ENCODE measurements around the gene ZNF536. TPM values are rescaled to one million over a fixed set of nuclear protein-coding genes. Genes with fewer than 3 reads are reported as not detected.

ZNF536 gene
- total RNA-seq, 1 experiment from 2014 or later: 0.05 TPM

DNA sequence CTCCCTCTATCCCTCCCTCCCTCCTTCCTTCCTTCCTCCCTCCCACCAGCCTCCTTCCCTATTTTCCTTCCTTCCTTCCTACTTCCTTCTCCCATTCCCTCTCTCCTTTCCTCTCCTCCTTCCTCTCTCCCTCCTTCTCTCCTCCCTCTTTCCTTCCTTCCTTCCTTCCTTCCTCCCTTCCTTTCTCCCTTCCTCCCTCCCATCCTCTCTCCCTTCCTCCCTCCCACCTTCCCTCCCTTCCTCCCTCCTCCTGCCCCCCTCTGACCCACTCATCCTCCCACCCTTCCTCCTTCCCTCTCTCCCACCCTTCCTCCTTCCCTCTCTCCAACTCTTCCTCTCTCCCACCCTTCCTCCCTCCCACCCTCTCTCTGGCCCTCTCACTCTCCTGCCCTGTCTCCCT is 132.1 kb downstream of the ZNF536 start:
- ChIA-PET CTCF (no interaction called here), POLR2A (no interaction called here)
- TF ChIP-seq, protein P1, sequence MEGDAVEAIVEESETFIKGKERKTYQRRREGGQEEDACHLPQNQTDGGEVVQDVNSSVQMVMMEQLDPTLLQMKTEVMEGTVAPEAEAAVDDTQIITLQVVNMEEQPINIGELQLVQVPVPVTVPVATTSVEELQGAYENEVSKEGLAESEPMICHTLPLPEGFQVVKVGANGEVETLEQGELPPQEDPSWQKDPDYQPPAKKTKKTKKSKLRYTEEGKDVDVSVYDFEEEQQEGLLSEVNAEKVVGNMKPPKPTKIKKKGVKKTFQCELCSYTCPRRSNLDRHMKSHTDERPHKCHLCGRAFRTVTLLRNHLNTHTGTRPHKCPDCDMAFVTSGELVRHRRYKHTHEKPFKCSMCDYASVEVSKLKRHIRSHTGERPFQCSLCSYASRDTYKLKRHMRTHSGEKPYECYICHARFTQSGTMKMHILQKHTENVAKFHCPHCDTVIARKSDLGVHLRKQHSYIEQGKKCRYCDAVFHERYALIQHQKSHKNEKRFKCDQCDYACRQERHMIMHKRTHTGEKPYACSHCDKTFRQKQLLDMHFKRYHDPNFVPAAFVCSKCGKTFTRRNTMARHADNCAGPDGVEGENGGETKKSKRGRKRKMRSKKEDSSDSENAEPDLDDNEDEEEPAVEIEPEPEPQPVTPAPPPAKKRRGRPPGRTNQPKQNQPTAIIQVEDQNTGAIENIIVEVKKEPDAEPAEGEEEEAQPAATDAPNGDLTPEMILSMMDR (IDR thresholded peaks at IDR 0.05): no peak
- TF ChIP-seq, protein P2, sequence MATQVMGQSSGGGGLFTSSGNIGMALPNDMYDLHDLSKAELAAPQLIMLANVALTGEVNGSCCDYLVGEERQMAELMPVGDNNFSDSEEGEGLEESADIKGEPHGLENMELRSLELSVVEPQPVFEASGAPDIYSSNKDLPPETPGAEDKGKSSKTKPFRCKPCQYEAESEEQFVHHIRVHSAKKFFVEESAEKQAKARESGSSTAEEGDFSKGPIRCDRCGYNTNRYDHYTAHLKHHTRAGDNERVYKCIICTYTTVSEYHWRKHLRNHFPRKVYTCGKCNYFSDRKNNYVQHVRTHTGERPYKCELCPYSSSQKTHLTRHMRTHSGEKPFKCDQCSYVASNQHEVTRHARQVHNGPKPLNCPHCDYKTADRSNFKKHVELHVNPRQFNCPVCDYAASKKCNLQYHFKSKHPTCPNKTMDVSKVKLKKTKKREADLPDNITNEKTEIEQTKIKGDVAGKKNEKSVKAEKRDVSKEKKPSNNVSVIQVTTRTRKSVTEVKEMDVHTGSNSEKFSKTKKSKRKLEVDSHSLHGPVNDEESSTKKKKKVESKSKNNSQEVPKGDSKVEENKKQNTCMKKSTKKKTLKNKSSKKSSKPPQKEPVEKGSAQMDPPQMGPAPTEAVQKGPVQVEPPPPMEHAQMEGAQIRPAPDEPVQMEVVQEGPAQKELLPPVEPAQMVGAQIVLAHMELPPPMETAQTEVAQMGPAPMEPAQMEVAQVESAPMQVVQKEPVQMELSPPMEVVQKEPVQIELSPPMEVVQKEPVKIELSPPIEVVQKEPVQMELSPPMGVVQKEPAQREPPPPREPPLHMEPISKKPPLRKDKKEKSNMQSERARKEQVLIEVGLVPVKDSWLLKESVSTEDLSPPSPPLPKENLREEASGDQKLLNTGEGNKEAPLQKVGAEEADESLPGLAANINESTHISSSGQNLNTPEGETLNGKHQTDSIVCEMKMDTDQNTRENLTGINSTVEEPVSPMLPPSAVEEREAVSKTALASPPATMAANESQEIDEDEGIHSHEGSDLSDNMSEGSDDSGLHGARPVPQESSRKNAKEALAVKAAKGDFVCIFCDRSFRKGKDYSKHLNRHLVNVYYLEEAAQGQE (IDR thresholded peaks at IDR 0.05; ENCODE audit: insufficient read depth in 1 of 2, low read depth in 2 of 2, low read length in 1 of 2): no peak
- TF ChIP-seq TCF7L2 (IDR thresholded peaks at IDR 0.05; ENCODE audit: low read depth, low read length): no peak
- no peak for TF ChIP-seq POLR2AphosphoS5 (IDR thresholded peaks at IDR 0.05; ENCODE audit: low read depth, low read length)
- TF ChIP-seq SIN3A (IDR thresholded peaks at IDR 0.05; ENCODE audit: borderline replicate concordance, insufficient read depth, low read depth, low read length): no peak
- H3K27me3 ChIP-seq (ENCODE audit: control insufficient read depth, insufficient read depth, low read length): peaks cover 17% of the 10 kb centered on the region
- no peaks in the 10 kb centered on the region for H3K4me1 ChIP-seq (ENCODE audit: control insufficient read depth, insufficient read depth, low read length)
- no peak overlapping the region for H3K4me3 ChIP-seq (ENCODE audit: low read depth in 2 of 2, low read length in 2 of 2)
- H3K27ac ChIP-seq (ENCODE audit: low read length): no peak overlapping the region
- no peaks in the 10 kb centered on the region; the same call in 1 of the 2 replicates for H3K36me3 ChIP-seq (ENCODE audit: control insufficient read depth, insufficient read depth, low read length)
- no peak for ATAC-seq
- no peaks in the 10 kb centered on the region for H3K9me3 ChIP-seq (ENCODE audit: control insufficient read depth, insufficient read depth, low read depth, low read length)
- no TSS peak for BruUV-seq (replicated peaks)
- DNase-seq (ENCODE audit: low read depth, low spot score): no peak
- intact Hi-C loops (cut with micrococcal nuclease; ENCODE audit: unreplicated experiment): no loop called here
- in situ Hi-C loops (cut with HindIII; ENCODE audit: low pct_unique_long_range_greater_than_20kb, low sequenced_read_pairs): no loop called here

DNA sequence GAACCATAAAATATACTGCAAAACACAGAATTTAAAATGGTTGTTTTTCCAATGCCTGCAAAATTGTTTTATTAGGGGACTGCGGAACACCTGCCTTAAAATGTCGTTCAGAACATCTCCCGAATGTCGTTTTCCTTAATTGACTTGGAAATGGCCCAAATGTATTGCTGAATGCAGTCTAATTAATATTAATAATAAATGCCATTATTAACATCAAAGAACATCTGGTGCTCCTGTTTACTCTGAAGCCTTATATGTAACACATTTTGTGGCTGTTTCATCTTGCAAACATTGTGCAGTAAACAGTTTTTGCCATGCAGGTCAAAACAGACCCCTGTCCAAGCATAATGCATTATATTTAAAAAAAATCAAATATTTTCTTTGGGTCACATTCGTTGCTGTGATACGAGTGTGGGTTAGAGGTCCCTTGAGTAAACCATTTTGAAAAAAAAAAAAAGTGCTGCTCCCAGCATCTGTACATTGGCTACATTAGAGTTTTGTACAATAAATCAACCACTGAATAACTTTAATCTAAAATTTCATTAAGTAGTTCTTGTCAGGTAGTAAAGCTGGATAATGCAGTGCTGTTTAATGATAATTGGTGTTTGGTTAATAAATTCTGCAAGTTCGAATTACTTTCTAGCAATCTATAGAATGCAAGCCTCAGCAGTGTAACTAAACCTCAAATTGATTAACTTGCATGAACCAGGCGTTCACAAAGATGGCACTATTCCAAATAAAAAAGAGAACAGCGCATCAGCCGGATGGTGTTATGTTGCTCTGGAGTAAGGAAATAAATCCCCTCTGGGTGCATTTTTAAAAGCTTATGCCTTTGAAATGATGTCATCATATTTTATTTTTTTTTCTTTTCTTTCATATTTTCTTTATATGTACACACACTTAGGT is 140.2 kb downstream of the ZNF536 start:
- H3K36me3 ChIP-seq (ENCODE audit: control insufficient read depth, insufficient read depth, low read length): no peaks in the 10 kb centered on the region
- ATAC-seq (no peak), DNase-seq (ENCODE audit: low read depth, low spot score) (no peak)
- H3K27ac ChIP-seq (ENCODE audit: low read length): no peak overlapping the region
- CTCF ChIA-PET: no interaction called here
- no TSS peak for BruUV-seq (replicated peaks)
- H3K9me3 ChIP-seq (ENCODE audit: control insufficient read depth, insufficient read depth, low read depth, low read length): no peaks in the 10 kb centered on the region
- no peak overlapping the region for H3K4me3 ChIP-seq (ENCODE audit: low read depth in 2 of 2, low read length in 2 of 2)
- in situ Hi-C loops (cut with HindIII; ENCODE audit: low pct_unique_long_range_greater_than_20kb, low sequenced_read_pairs) (no loop called here), intact Hi-C loops (cut with micrococcal nuclease; ENCODE audit: unreplicated experiment) (no loop called here)
- H3K27me3 ChIP-seq (ENCODE audit: control insufficient read depth, insufficient read depth, low read length): peaks cover 29% of the 10 kb centered on the region
- TF ChIP-seq TCF7L2 (IDR thresholded peaks at IDR 0.05; ENCODE audit: low read depth, low read length) (no peak), SIN3A (IDR thresholded peaks at IDR 0.05; ENCODE audit: borderline replicate concordance, insufficient read depth, low read depth, low read length) (no peak), POLR2AphosphoS5 (IDR thresholded peaks at IDR 0.05; ENCODE audit: low read depth, low read length) (no peak)
- TF ChIP-seq, protein P2 (IDR thresholded peaks at IDR 0.05; ENCODE audit: insufficient read depth in 1 of 2, low read depth in 2 of 2, low read length in 1 of 2): no peak
- TF ChIP-seq, protein P1 (IDR thresholded peaks at IDR 0.05): no peak
- POLR2A ChIA-PET: no interaction called here
- H3K4me1 ChIP-seq (ENCODE audit: control insufficient read depth, insufficient read depth, low read length): no peaks in the 10 kb centered on the region
